DND-41 (cell line): ENCODE measurements around the gene TUT4.

Experiments used
- EZH2 ChIP-seq: IDR thresholded peaks from 3 replicates; pipeline ENCODE4 v1.6.1; 2012; ENCODE audit warnings: borderline replicate concordance, low read depth, mild to moderate bottlenecking, moderate library complexity, low read length, inconsistent platforms; ENCODE audit not compliant: severe bottlenecking
- TF ChIP-seq, protein P1 (sequence below): IDR thresholded peaks from 2 replicates; pipeline ENCODE4 v1.5.1; 2012; ENCODE audit warnings: borderline replicate concordance, low read length, moderate library complexity, mild to moderate bottlenecking; ENCODE audit not compliant: poor library complexity, severe bottlenecking; ENCODE audit errors: extremely low read depth

GRCh38 chr1:52511851-52512615 lies 40.9 kb downstream of the TUT4 start:
- TF ChIP-seq, protein P1, sequence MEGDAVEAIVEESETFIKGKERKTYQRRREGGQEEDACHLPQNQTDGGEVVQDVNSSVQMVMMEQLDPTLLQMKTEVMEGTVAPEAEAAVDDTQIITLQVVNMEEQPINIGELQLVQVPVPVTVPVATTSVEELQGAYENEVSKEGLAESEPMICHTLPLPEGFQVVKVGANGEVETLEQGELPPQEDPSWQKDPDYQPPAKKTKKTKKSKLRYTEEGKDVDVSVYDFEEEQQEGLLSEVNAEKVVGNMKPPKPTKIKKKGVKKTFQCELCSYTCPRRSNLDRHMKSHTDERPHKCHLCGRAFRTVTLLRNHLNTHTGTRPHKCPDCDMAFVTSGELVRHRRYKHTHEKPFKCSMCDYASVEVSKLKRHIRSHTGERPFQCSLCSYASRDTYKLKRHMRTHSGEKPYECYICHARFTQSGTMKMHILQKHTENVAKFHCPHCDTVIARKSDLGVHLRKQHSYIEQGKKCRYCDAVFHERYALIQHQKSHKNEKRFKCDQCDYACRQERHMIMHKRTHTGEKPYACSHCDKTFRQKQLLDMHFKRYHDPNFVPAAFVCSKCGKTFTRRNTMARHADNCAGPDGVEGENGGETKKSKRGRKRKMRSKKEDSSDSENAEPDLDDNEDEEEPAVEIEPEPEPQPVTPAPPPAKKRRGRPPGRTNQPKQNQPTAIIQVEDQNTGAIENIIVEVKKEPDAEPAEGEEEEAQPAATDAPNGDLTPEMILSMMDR, result no peak
- no peak for TF ChIP-seq EZH2
